Measurements from ENCODE around the gene TUBGCP6. TPM values are rescaled to one million over a fixed set of nuclear protein-coding genes. Genes with fewer than 3 reads are reported as not detected.
A peak's percentile ranks its signal among the peaks of the same experiment; 100 is the strongest.

Gene TUBGCP6
- total and polyA plus RNA-seq, 2 experiments from 2014 or later, result 32.6 to 46.1 TPM

DNA sequence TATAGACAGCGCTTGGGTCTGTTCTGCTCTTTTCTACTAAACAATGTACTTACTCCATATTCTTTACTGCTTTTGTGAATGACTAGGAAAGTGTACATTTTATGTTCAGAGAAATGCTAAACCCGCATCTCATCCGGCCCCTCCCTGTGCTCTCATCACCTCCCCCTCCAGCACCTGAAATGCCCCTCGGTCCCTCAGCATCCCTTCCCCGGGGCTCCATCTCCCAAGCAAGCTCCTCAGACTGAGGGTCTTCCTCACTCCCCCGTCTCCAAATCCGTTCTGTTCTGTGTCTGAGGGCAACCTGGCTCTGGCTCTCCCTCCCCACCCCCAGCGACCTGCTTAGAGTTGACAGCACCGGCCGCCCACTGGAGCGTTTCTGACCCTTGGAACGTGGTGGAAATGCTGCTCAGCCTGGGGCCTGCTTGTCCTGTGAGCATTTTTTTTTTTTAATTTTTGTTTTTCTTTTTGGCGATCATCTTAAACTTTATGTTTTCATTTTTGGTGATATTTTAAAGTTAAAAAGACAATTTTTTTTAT is 42.6 kb downstream of the TUBGCP6 start:
- Histone ChIP-seq H3K9me3 (ENCODE audit: low read depth) (no peaks in the 10 kb centered on the region), H3K27ac (no peak overlapping the region), H3K4me3 (peak overlapping the region; percentile 61), H3K27me3 (no peaks in the 10 kb centered on the region), H3K36me3 (peaks cover 19% of the 10 kb centered on the region), H3K4me1 (ENCODE audit: low read depth) (peaks cover 10% of the 10 kb centered on the region)
- TF ChIP-seq, protein P1, sequence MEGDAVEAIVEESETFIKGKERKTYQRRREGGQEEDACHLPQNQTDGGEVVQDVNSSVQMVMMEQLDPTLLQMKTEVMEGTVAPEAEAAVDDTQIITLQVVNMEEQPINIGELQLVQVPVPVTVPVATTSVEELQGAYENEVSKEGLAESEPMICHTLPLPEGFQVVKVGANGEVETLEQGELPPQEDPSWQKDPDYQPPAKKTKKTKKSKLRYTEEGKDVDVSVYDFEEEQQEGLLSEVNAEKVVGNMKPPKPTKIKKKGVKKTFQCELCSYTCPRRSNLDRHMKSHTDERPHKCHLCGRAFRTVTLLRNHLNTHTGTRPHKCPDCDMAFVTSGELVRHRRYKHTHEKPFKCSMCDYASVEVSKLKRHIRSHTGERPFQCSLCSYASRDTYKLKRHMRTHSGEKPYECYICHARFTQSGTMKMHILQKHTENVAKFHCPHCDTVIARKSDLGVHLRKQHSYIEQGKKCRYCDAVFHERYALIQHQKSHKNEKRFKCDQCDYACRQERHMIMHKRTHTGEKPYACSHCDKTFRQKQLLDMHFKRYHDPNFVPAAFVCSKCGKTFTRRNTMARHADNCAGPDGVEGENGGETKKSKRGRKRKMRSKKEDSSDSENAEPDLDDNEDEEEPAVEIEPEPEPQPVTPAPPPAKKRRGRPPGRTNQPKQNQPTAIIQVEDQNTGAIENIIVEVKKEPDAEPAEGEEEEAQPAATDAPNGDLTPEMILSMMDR (IDR thresholded peaks at IDR 0.05; ENCODE audit: low read depth, low read length), result no peak
- DNase-seq (ENCODE audit: low read depth in 1 of 2, low spot score in 1 of 2), result peak in 1 of 2 donors; percentile 11

DNA sequence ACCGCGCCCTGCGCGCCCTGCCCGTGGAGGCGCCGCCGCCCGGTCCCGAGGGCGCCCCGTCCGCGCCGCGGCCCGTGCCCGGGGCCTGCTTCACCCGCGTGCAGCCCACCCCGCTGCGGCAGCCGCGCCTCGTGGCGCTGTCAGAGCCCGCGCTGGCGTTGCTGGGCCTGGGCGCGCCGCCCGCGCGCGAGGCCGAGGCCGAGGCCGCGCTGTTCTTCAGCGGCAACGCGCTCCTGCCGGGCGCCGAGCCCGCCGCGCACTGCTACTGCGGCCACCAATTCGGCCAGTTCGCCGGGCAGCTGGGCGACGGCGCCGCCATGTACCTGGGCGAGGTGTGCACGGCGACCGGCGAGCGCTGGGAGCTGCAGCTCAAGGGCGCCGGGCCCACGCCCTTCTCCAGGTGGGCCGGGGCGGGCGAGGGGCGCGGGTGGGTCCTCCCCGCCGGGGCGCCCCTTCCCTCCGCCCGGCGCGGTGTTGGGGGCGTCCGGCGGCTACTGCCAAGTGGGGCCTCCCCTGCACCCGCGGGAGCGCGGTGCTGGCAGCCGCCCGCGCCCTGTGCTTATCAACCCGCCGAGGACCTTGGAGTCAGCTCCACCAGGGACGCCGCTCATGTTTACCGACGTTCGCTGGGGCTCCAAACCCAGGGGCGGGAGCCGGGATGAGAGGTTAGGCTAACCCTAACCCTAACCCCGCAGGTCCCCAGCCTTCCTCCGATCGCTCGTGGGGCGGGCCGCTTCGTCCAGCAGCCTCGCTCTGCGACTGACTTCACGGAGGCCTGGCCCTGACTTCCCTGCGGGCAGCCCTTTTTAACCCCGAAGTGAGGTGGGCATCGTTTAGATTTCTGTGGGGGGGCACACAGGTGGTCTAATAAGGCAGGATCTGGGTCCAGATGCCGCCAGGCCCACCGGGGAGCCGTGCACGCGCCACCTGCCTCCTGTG is 43.4 kb downstream of the TUBGCP6 start:
- TF ChIP-seq, protein P1 (IDR thresholded peaks at IDR 0.05; ENCODE audit: low read depth, low read length), result no peak
- Histone ChIP-seq H3K4me1 (ENCODE audit: low read depth) (peaks cover 10% of the 10 kb centered on the region), H3K27ac (peak overlapping the region; percentile 66), H3K27me3 (no peaks in the 10 kb centered on the region), H3K9me3 (ENCODE audit: low read depth) (no peaks in the 10 kb centered on the region), H3K4me3 (peak overlapping the region; percentile 61), H3K36me3 (peaks cover 17% of the 10 kb centered on the region)
- DNase-seq (ENCODE audit: low read depth in 1 of 2, low spot score in 1 of 2), result peak in 1 of 2 donors; percentile 49

DNA sequence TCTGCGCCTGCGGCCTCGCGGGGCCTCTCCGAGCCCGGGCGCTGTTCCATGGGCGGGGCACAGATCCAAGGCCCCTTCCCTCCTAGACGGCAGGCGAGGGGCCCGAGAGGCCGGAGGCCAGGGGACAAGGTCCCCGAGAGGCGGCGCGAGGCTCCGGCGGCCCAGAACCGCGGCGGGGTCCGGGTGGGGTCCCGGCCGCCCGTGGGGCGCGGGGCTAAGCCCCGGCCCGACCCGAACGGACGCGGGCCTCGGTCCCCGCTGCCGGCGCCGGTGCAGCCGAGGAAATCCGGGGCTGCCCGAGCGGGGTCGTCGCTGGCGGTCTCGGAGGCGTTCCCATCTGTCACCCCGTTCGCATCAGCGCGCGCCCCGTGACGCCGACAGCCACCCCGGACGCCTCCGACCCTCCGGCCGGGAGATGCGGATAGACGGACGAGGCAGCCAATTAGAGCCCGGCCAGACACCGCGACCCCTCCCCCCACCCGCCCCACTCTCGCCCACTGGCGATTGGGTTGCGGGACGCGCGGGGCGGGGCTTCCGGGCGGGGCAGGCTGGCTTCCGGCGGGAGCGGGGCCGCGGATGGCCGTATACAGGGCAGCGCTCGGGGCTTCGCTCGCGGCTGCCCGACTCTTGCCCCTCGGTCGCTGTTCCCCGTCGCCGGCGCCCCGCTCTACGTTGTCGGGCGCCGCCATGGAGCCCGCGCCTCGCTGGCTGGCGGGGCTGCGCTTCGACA is 44.2 kb downstream of the TUBGCP6 start, which contains the start of gene SELENOO:
TSS of gene SELENOO (plus strand) at position 551 of the 730 bp plus-strand sequence. CDS start at position 577, 26 bp downstream.
- DNase-seq (ENCODE audit: low read depth in 1 of 2, low spot score in 1 of 2), result peak; percentile 92
- Histone ChIP-seq H3K36me3 (peaks cover 17% of the 10 kb centered on the region), H3K27me3 (no peaks in the 10 kb centered on the region), H3K9me3 (ENCODE audit: low read depth) (no peaks in the 10 kb centered on the region), H3K4me3 (peak within 1 kb of the TSS; percentile 61), H3K27ac (peak within 1 kb of the TSS; percentile 66), H3K4me1 (ENCODE audit: low read depth) (peaks cover 10% of the 10 kb centered on the region)
- TF ChIP-seq, protein P1 (IDR thresholded peaks at IDR 0.05; ENCODE audit: low read depth, low read length), result no peak

DNA sequence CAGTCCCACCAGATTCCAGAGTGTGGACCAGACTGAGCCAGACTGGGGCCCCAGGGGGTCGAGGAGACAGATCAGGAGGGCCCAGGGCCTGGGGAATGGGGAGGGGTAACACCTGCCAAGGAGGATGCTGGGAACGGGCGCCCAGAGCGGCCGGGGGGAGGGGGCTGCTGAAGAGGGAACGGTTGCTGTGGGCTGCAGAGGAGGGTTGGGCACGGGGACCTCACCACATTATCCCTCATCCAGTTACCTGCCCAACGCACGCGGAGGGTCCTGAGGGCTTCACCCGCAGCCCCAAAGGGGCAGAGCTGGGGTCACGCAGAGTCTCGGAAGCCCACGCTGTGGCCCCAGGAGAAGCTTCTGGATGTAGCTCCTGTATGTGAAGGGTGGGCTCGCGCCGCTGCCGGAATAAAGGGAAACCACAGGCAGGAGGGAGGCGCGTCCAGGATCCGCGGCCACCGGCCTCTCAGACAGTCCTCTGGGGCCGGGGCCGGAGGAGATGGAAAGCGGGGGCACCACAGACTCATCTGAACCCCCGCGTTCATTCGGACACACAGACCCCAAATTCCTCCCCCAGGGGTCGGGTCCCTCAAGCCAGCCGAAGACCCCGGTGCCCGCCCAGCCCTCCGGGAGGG is 44.9 kb downstream of the TUBGCP6 start:
- DNase-seq (ENCODE audit: low read depth in 1 of 2, low spot score in 1 of 2), result peak in 1 of 2 donors; percentile 44
- H3K27ac ChIP-seq, result peak overlapping the region; percentile 58
- TF ChIP-seq, protein P1 (IDR thresholded peaks at IDR 0.05; ENCODE audit: low read depth, low read length), result no peak
- H3K9me3 ChIP-seq (ENCODE audit: low read depth), result no peaks in the 10 kb centered on the region
- peak overlapping the region; percentile 61 for H3K4me3 ChIP-seq
- peaks cover 10% of the 10 kb centered on the region for H3K4me1 ChIP-seq (ENCODE audit: low read depth)
- peaks cover 17% of the 10 kb centered on the region for H3K36me3 ChIP-seq
- no peaks in the 10 kb centered on the region for H3K27me3 ChIP-seq

DNA sequence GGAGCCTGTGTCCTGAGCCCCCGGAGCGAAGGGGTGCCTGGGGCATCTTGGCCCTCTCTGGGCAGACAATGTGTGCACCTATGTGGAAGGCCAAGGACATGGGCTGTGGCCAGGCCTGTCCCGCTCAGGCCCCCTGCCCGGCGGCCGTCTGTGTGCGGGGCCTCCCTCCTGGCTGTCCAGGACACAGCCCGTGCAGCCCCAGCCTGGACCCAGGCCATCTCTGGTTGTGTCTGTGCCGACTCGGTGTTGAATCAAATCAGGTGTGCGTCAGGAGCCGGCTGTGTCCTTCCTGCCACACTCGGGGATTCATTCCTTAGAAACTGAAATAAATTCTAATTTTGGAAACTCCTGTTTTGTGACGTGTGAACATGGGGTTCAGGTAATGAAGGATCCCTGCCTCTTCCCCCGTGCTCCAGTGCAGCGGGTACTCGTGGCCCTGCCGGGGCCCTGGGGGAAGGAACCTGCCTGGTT is 45.5 kb downstream of the TUBGCP6 start:
- DNase-seq (ENCODE audit: low read depth in 1 of 2, low spot score in 1 of 2), result no peak
- no peaks in the 10 kb centered on the region for H3K27me3 ChIP-seq
- H3K36me3 ChIP-seq, result peaks cover 12% of the 10 kb centered on the region
- no peak overlapping the region for H3K4me3 ChIP-seq
- H3K27ac ChIP-seq, result no peak overlapping the region
- no peaks in the 10 kb centered on the region for H3K9me3 ChIP-seq (ENCODE audit: low read depth)
- TF ChIP-seq, protein P1 (IDR thresholded peaks at IDR 0.05; ENCODE audit: low read depth, low read length), result no peak
- peaks cover 10% of the 10 kb centered on the region for H3K4me1 ChIP-seq (ENCODE audit: low read depth)

Measured in cardiac muscle cell (in vitro differentiated cells and primary cell).